ENCODE measurements around the gene OR52N5.

OR52N5 gene

DNA sequence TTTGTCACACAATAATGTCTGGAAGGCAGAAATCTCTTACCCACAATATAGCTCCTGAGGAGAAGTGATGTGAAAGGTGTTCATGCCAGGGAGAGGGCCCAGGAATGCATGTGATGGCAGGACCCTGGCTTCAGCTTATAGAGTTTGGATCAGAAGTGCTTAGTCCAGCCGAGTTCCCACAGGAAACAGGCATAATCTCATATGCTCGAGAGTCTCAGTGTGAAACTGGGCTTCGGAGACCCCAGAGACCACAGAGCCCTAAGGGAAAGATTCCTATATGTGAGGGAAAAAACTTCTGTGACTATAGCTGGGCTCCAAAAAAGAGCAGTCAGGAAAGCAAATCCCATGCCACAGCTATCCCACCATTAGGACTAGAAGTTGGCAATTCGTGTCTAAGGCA, at the start of gene OR52N5:
Gene OR52N5 (minus strand): TSS at position 101 of the 400 bp plus-strand sequence. CDS start 4,721 bp downstream, outside the sequence.
- no peak for DNase-seq (ENCODE audit: low spot score)

DNA sequence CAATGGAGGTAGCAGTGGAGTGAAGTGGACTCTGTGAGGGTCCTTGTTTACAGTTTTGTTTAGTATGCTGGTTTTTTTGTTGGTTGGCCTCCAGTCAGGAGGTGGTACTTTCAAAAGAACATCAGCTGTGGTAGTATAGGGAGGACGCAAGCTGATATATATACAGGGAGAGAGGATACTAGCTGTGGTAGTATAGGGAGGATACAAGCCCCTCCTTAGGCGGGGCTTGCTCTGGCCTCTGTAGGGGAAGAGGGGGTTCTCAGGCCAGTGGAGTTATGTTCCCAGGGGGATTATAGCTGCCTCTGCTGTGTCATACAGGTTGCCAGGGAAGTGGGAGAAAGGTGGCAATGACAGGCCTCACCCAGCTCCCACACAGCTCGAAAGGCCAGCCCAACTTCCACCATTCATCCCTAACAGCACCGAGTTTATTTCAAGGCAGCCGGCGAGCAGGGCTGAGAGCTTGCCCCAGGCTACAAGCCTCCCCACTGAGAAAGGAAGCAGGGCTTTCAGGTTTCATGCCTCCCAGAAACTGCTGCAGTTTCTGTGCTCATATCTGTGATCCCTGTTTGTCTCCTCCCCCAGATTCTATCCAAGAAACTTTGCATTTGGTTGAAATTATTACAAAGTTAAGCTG, 48.2 kb upstream of the OR52N5 start:
- DNase-seq (ENCODE audit: low spot score), result no peak

GRCh38 chr11:5818245-5818886, 35.2 kb upstream of the OR52N5 start:
- no peak for DNase-seq (ENCODE audit: low spot score)

DNA sequence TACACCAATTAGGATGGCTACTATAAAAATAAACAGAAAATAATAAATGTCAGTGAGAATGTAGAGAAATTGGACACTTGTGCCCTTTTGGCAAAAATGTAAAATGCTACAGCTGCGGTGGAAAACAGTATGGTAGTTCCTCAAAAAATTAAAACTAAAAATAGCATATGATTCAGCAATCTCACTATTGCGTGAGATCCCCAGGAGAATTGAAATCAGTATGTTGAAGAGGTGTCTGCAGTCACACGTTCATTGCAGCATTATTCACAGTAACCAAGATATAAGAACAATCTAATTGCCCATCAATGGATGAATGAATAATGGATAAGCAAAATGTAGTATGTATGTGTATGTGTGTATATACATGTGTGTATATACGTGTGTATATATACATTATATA, 32.4 kb upstream of the OR52N5 start:
- DNase-seq (ENCODE audit: low spot score), result no peak

- DNase-seq (ENCODE audit: low spot score), result no peak
These were observed 27.0 kb upstream of the OR52N5 start for GRCh38 chr11:5809905-5810795.

DNA sequence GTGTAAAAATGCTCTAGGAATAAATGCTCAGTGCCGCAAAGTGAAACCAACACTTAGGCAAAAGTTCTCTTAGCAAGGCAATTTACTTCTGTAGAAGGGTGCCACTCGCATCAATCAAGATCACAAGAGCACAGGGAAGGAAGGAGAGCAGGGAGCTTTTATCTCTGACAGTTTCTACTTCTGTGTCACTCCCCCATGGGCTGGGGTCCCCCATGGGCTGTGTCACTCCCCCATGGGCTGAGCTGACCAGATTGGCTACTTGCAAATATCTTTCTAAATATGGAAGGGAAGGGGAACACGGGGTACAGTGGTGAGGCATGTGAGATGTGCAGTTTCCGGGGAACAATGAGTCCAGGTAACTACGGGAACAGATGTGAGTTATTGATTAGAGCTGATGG, 26.0 kb upstream of the OR52N5 start:
- DNase-seq (ENCODE audit: low spot score), result no peak

GRCh38 chr11:5808500-5809121, 25.5 kb upstream of the OR52N5 start, which contains the start of gene OR52N2:
OR52N2 (plus strand) TSS chr11:5808924; CDS start chr11:5820336, 11,412 bp downstream.
- DNase-seq (ENCODE audit: low spot score), result peak; percentile 63

GRCh38 chr11:5807580-5807979, 24.4 kb upstream of the OR52N5 start:
- no peak for DNase-seq (ENCODE audit: low spot score)

- no peak for DNase-seq (ENCODE audit: low spot score)
These were observed 20.8 kb upstream of the OR52N5 start for GRCh38 chr11:5803982-5804381.

GRCh38 chr11:5796541-5796940, 13.4 kb upstream of the OR52N5 start:
- DNase-seq (ENCODE audit: low spot score), result no peak

DNA sequence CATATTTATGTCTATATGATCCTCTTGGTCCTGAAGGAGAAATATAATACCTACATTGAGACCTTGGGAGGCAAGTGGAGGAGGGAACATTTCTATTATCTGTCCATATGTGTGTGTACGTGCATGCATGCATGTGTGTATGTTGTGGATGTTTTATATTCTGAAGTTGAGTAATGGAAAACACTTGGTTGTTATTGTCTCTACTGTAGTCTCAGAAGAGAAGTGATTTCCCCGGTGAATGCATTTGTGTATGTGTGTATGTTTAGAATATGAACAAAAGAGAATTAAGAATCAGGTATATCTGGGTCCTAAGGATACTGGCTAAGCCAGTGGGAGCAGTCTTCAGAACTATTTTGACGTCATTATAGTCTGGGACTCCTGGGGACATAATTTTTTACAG, 8.0 kb upstream of the OR52N5 start, which contains the start of gene OR52N1:
Gene OR52N1 (minus strand): TSS at position 101 of the 400 bp plus-strand sequence. CDS start 2,449 bp downstream, outside the sequence.
- no peak for DNase-seq (ENCODE audit: low spot score)

DNA sequence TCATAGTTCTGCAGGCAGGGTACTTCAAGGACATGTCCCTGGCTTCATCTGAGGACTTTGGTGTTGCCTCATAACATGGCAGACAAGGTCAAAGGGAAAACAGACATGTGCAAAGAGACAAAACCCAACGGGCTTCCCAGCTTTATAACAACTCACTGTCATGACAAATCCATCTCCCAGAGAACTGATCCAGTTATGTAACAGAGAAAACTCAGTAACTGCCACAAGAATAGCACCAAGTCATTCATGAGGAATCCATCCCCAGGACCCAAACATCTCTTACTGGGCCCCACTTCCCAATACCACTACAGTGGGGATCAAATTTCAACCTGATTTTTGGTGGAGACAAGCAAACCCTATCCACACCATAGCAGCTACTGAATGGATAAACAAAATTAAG, 16.1 kb downstream of the OR52N5 start:
- no peak for DNase-seq (ENCODE audit: low spot score)

DNA sequence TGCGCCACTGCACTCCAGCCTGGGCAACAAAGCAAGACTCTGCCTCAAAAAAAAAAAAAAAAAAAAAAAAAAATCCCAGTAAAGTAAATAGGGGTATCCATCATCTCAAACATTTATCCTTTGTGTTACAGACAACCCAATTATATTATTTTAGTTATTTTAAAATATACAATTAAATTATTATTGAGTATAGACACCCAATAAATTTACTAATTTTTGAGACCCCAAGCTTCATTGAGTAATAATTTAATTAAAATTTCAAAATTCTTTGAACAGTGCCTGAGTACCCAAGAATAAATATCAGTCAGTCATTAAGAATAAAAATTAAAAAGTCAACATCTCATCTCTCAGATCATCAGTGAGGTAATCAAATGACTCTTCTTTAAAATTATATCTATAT, 29.2 kb downstream of the OR52N5 start, which contains the start of gene OR52N4:
Gene OR52N4 (plus strand): TSS at position 301 of the 400 bp plus-strand sequence. CDS start 498 bp downstream, outside the sequence.
- DNase-seq (ENCODE audit: low spot score), result no peak

- DNase-seq (ENCODE audit: low spot score), result no peak
These were observed 33.3 kb downstream of the OR52N5 start for GRCh38 chr11:5749836-5750235.

DNA sequence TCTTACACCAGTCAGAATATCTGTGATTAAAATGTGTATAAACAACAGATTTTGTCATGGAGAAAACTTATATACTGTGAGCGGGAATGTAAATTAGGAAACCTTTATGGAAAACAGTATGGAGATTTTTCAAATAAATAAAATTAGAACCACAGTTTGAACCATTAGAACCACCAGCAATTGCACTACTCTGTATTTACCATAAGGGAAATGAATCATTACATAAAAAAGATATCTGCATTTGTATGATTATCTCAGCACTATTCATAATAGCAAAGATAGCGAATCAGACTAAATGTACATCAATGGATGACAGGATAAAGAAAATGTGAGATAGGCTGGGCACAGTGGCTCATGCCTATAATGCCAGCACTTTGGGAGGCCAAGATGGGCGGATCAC, 36.5 kb downstream of the OR52N5 start:
- DNase-seq (ENCODE audit: low spot score), result no peak

DNA sequence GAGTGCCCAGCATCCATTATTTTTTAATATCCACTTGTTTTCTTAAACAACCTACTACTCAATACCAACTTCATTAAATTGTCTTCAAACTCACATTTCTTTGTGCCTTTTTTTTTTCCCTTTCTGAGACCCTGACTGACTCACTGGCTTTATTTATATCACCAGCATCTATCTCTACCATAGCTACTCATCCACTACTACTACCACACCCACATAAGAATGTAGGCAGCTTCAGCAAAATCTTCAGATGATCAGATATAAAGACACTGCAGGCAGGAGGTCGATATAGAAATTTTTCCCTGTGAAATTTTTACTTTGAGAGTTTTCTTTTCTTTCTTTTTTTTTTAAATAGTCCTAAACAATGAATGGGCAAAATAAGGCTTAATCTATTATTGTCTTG, 44.7 kb downstream of the OR52N5 start:
- no peak for DNase-seq (ENCODE audit: low spot score)

GRCh38 chr11:5737670-5738392, 45.3 kb downstream of the OR52N5 start:
- no peak for DNase-seq (ENCODE audit: low spot score)

GRCh38 chr11:5737091-5737490, 46.1 kb downstream of the OR52N5 start:
- no peak for DNase-seq (ENCODE audit: low spot score)

DNA sequence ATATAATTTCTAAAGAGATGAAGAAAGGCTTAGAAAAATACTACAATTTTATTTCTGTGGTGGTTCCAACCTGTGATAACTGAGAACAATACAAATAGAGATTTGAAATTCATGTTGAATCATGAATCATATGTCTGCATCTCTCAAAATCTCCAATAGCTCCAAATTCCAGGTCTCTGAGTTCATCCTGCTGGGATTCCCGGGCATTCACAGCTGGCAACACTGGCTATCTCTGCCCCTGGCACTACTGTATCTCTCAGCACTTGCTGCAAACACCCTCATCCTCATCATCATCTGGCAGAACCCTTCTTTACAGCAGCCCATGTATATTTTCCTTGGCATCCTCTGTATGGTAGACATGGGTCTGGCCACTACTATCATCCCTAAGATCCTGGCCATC, 46.8 kb downstream of the OR52N5 start, which contains the start of gene OR56B1:
Gene OR56B1 (plus strand): TSS at position 53 of the 400 bp plus-strand sequence. CDS start 69 bp downstream, at position 122.
- DNase-seq (ENCODE audit: low spot score), result no peak

GRCh38 chr11:5727691-5728090, 55.5 kb downstream of the OR52N5 start:
- no peak for DNase-seq (ENCODE audit: low spot score)

DNA sequence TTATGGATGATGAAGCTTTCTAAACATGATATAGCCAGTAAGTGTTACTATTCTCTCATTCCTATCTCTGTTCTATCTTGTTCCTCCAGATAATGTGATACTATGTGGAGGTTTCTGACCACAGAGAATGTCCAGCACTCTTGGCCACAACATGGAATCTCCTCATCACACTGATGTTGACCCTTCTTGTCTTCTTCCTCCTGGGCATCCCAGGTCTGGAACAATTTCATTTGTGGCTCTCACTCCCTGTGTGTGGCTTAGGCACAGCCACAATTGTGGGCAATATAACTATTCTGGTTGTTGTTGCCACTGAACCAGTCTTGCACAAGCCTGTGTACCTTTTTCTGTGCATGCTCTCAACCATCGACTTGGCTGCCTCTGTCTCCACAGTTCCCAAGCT, 56.8 kb downstream of the OR52N5 start:
- no peak for DNase-seq (ENCODE audit: low spot score)

Measured in CD4-positive, alpha-beta T cell treated with Interleukin-6 at 100 ng/mL for 8 hours (primary cell).